ENCODE measurements around the gene VSIG10L.

Gene VSIG10L

GRCh38 chr19:51354742-51355148 lies 12.8 kb upstream of the VSIG10L start:
- in situ Hi-C loops (cut with MboI; ENCODE audit: low sequenced_read_pairs, unreplicated experiment), result no loop called here
- DNase-seq (ENCODE audit: low spot score), result no peak
- TF ChIP-seq, protein P1, sequence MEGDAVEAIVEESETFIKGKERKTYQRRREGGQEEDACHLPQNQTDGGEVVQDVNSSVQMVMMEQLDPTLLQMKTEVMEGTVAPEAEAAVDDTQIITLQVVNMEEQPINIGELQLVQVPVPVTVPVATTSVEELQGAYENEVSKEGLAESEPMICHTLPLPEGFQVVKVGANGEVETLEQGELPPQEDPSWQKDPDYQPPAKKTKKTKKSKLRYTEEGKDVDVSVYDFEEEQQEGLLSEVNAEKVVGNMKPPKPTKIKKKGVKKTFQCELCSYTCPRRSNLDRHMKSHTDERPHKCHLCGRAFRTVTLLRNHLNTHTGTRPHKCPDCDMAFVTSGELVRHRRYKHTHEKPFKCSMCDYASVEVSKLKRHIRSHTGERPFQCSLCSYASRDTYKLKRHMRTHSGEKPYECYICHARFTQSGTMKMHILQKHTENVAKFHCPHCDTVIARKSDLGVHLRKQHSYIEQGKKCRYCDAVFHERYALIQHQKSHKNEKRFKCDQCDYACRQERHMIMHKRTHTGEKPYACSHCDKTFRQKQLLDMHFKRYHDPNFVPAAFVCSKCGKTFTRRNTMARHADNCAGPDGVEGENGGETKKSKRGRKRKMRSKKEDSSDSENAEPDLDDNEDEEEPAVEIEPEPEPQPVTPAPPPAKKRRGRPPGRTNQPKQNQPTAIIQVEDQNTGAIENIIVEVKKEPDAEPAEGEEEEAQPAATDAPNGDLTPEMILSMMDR (IDR thresholded peaks at IDR 0.05; ENCODE audit: borderline replicate concordance, control extremely low read depth, extremely low read depth, insufficient read depth, missing control alignments), result no peak

DNA sequence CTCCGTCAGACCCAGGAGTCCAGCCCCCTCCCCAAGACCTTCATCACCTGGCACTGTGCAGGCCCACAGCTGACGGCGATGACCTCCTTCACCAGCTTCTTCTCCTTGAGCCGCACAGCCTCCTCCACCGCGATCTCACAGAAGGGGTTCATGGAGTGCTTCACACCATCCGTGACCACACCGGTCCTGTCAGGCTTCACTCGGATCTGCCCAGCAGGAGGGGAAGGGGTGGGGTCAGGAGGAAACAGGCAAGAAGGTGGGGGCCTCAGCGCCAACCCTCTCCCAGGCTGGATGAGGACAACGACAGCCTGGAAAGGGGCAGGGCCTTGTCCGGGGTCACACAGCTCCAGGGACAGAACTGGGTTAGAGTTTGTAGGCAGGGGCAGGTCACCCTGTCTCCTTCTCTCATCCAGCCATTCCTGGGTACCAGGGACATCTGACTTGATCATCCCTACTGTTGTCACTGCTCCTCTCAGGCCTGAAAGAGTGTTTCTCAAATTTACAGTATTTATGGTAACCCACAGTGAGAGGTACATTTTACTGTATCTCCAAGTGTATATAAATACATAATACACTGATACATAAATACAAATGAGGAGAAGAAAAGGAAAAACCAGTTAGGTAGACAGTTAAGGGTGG lies 12.3 kb upstream of the VSIG10L start:
- in situ Hi-C loops (cut with MboI; ENCODE audit: low sequenced_read_pairs, unreplicated experiment), result no loop called here
- TF ChIP-seq, protein P1 (IDR thresholded peaks at IDR 0.05; ENCODE audit: borderline replicate concordance, control extremely low read depth, extremely low read depth, insufficient read depth, missing control alignments), result no peak
- DNase-seq (ENCODE audit: low spot score), result no peak

GRCh38 chr19:51352783-51353360 lies 10.9 kb upstream of the VSIG10L start:
- in situ Hi-C loops (cut with MboI; ENCODE audit: low sequenced_read_pairs, unreplicated experiment), result no loop called here
- TF ChIP-seq, protein P1 (IDR thresholded peaks at IDR 0.05; ENCODE audit: borderline replicate concordance, control extremely low read depth, extremely low read depth, insufficient read depth, missing control alignments), result no peak
- DNase-seq (ENCODE audit: low spot score), result no peak

DNA sequence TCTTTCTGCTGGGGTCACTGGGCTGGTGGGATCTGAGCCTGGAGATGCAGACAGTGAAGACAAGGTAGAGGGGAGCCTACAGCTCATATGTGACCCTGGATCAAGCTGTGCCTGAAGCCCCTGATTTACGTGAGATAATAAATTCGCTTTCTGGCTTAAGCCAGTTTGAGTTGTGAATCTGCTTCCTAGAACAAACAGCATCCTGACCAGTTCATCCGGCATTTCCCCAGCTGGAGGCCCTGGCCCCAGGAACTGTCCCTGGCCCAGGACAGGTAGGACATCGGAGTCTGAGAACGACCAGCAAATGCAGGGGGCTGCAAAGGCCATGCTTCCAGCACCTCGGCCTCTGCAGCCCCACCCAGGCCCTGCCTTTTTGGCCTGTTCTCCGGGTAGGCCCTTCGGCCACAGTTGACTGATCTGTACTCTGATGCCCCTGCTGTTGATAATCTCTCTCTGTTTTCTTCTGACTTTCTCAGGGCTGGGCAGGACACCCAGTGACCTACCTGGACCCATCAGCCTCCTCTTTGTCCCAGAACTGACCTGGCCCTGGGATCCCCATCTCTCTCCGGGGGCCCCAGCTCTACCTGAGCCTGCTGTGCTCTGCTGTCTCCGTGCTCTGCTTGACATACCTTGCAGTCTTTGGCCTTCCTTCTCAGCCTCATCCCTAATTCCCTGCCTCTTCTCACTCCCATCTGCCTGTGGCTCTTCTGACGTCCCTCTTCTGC lies 9.5 kb upstream of the VSIG10L start:
- in situ Hi-C loops (cut with MboI; ENCODE audit: low sequenced_read_pairs, unreplicated experiment), result no loop called here
- TF ChIP-seq, protein P1 (IDR thresholded peaks at IDR 0.05; ENCODE audit: borderline replicate concordance, control extremely low read depth, extremely low read depth, insufficient read depth, missing control alignments), result no peak
- DNase-seq (ENCODE audit: low spot score), result no peak

- no peak for DNase-seq (ENCODE audit: low spot score)
- in situ Hi-C loops (cut with MboI; ENCODE audit: low sequenced_read_pairs, unreplicated experiment), result loop anchor here (25.0 kb wide), 1 partner anchor 315 kb away; no protein-coding TSS in a partner anchor
- TF ChIP-seq, protein P1 (IDR thresholded peaks at IDR 0.05; ENCODE audit: borderline replicate concordance, control extremely low read depth, extremely low read depth, insufficient read depth, missing control alignments), result no peak
Observed at GRCh38 chr19:51347209-51347928, 5.4 kb upstream of the VSIG10L start.

DNA sequence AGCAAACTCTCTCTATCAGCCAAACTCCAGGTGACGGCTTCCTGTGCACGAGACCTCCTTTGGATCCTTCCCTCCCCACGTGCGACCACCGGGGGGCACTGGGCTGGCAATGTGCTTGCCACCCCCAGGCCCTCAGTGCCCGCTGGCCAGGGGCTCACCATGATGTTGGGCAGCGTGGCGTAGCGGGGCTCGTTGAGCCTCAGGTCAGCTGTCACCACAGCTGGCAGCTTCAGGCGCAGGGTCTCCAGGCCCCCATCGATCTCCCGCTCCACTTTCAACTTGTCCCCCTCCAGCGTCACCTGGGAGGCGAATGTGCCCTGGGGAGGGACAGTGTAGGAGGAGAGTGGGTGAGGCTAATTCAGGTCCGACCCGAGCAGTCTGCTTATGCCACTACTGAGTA lies 4.8 kb upstream of the VSIG10L start:
- in situ Hi-C loops (cut with MboI; ENCODE audit: low sequenced_read_pairs, unreplicated experiment), result loop anchor here (25.0 kb wide), 1 partner anchor 316 kb away; no protein-coding TSS in a partner anchor
- no peak for DNase-seq (ENCODE audit: low spot score)
- TF ChIP-seq, protein P1 (IDR thresholded peaks at IDR 0.05; ENCODE audit: borderline replicate concordance, control extremely low read depth, extremely low read depth, insufficient read depth, missing control alignments), result no peak
